WERI-Rb-1 (cell line): Measurements from ENCODE around the gene PARG.

ENCODE experiments used
- DNase-seq: peaks from one replicate; pipeline ENCODE4 v3.0.0-alpha.2; 2020
- H3K27ac ChIP-seq: fragments of 250-450 bp; sonication (Bioruptor Pico); 2 replicates; pipeline ENCODE4 v1.5.1; 2020; ENCODE audit warnings: mild to moderate bottlenecking, moderate library complexity
- H3K27me3 ChIP-seq: fragments of 250-450 bp; sonication (Bioruptor Pico); 2 replicates; pipeline ENCODE4 v1.5.1; 2021; ENCODE audit warnings: mild to moderate bottlenecking, low read depth, moderate library complexity; ENCODE audit not compliant: insufficient read depth, severe bottlenecking
- H3K36me3 ChIP-seq: fragments of 250-450 bp; sonication (Bioruptor Pico); 2 replicates; pipeline ENCODE4 v1.5.1; 2020; ENCODE audit warnings: mild to moderate bottlenecking, moderate library complexity
- H3K4me3 ChIP-seq: 2 replicates; pipeline ENCODE4 v1.5.1; 2011; ENCODE audit warnings: low read depth, mild to moderate bottlenecking, control low read depth, low read length
- H3K9me3 ChIP-seq: fragments of 250-450 bp; sonication (Bioruptor Pico); 2 replicates; pipeline ENCODE4 v1.5.1; 2021; ENCODE audit warnings: mild to moderate bottlenecking, moderate library complexity; ENCODE audit not compliant: severe bottlenecking
- CTCF ChIP-seq: IDR thresholded peaks from 2 replicates; pipeline ENCODE4 v1.5.1; 2011; ENCODE audit warnings: low read depth, mild to moderate bottlenecking, control low read depth, inconsistent platforms, low read length

Gene PARG

GRCh38 chr10:49837051-49837478, 104.8 kb downstream of the PARG start:
- H3K27me3 ChIP-seq, result no peaks in the 10 kb centered on the region
- no peaks in the 10 kb centered on the region for H3K9me3 ChIP-seq
- H3K36me3 ChIP-seq, result no peaks in the 10 kb centered on the region
- H3K4me3 ChIP-seq, result no peak overlapping the region
- DNase-seq, result no peak
- no peak for TF ChIP-seq CTCF
- H3K27ac ChIP-seq, result no peak overlapping the region

- Histone ChIP-seq H3K9me3 (no peaks in the 10 kb centered on the region), H3K27me3 (no peaks in the 10 kb centered on the region), H3K4me3 (no peak overlapping the region), H3K27ac (no peak overlapping the region), H3K36me3 (no peaks in the 10 kb centered on the region)
- TF ChIP-seq CTCF, result no peak
- no peak for DNase-seq
Observed at GRCh38 chr10:49834976-49835375, 106.9 kb downstream of the PARG start.

- Histone ChIP-seq H3K36me3 (no peaks in the 10 kb centered on the region), H3K27me3 (no peaks in the 10 kb centered on the region), H3K27ac (no peak overlapping the region)
Observed at GRCh38 chr10:49834201-49834600, 107.6 kb downstream of the PARG start.

GRCh38 chr10:49833168-49833567, 108.7 kb downstream of the PARG start:
- H3K27ac ChIP-seq, result no peak overlapping the region
- H3K4me3 ChIP-seq, result no peak overlapping the region
- DNase-seq, result no peak
- no peak for TF ChIP-seq CTCF
- H3K9me3 ChIP-seq, result no peaks in the 10 kb centered on the region
- no peaks in the 10 kb centered on the region for H3K27me3 ChIP-seq
- H3K36me3 ChIP-seq, result no peaks in the 10 kb centered on the region

More at GRCh38 chr10:49834201-49834600, 107.6 kb downstream of the PARG start:
- no peak for TF ChIP-seq CTCF
- no peak overlapping the region for H3K4me3 ChIP-seq
- no peak for DNase-seq
- no peaks in the 10 kb centered on the region for H3K9me3 ChIP-seq

GRCh38 chr10:49831352-49832035, 110.3 kb downstream of the PARG start:
- H3K36me3 ChIP-seq, result no peaks in the 10 kb centered on the region
- no peak overlapping the region for H3K27ac ChIP-seq
- TF ChIP-seq CTCF, result no peak
- no peak for DNase-seq
- H3K27me3 ChIP-seq, result no peaks in the 10 kb centered on the region
- H3K9me3 ChIP-seq, result no peaks in the 10 kb centered on the region
- no peak overlapping the region for H3K4me3 ChIP-seq

- TF ChIP-seq CTCF, result no peak
- no peak for DNase-seq
- H3K4me3 ChIP-seq, result no peak overlapping the region
- no peaks in the 10 kb centered on the region for H3K9me3 ChIP-seq
- no peak overlapping the region for H3K27ac ChIP-seq
- no peaks in the 10 kb centered on the region for H3K36me3 ChIP-seq
- H3K27me3 ChIP-seq, result no peaks in the 10 kb centered on the region
Observed at GRCh38 chr10:49830846-49831245, 111.0 kb downstream of the PARG start.
